Neural progenitor cell (in vitro differentiated cells): ENCODE measurements around the gene SPATA3. TPM values are rescaled to one million over a fixed set of nuclear protein-coding genes. Genes with fewer than 3 reads are reported as not detected.
A peak's percentile ranks its signal among the peaks of the same experiment; 100 is the strongest.

Experiments used
- DNase-seq: peaks from one replicate; pipeline ENCODE4 v3.0.0-alpha.2; 2016; ENCODE audit warnings: low spot score
- H2AFZ ChIP-seq: fragments of 200-600 bp; sonication (generic); replicated peaks from 2 replicates; pipeline ENCODE4 v1.6.1; 2016; ENCODE audit warnings: antibody characterized with exemption
- H3F3A ChIP-seq: fragments of 200-600 bp; sonication (generic); 2 replicates; pipeline ENCODE4 v1.6.1; 2016; ENCODE audit warnings: antibody characterized with exemption, low read depth
- H3K27ac ChIP-seq: fragments of 200-600 bp; sonication (generic); 2 replicates; pipeline ENCODE4 v1.5.1; 2016; ENCODE audit warnings: mild to moderate bottlenecking
- H3K27me3 ChIP-seq: fragments of 200-600 bp; sonication (generic); 2 replicates; pipeline ENCODE4 v1.6.1; 2016; ENCODE audit warnings: mild to moderate bottlenecking, moderate library complexity
- H3K36me3 ChIP-seq: fragments of 200-600 bp; sonication (generic); 2 replicates; pipeline ENCODE4 v1.5.1; 2016
- H3K4me1 ChIP-seq: fragments of 200-600 bp; sonication (generic); 2 replicates; pipeline ENCODE4 v1.6.1; 2016; ENCODE audit warnings: mixed run types
- H3K4me2 ChIP-seq: fragments of 200-600 bp; sonication (generic); 2 replicates; pipeline ENCODE4 v1.6.1; 2016
- H3K4me3 ChIP-seq: fragments of 200-600 bp; sonication (generic); 2 replicates; pipeline ENCODE4 v1.5.1; 2016
- H3K79me2 ChIP-seq: fragments of 200-600 bp; sonication (generic); 2 replicates; pipeline ENCODE4 v1.6.1; 2016; ENCODE audit warnings: low read depth
- H3K9ac ChIP-seq: fragments of 200-600 bp; sonication (generic); 2 replicates; pipeline ENCODE4 v1.6.1; 2016
- H3K9me3 ChIP-seq: fragments of 200-600 bp; sonication (generic); 2 replicates; pipeline ENCODE4 v1.5.1; 2016; ENCODE audit warnings: low read depth
- H4K20me1 ChIP-seq: fragments of 200-600 bp; sonication (generic); 2 replicates; pipeline ENCODE4 v1.6.1; 2016; ENCODE audit warnings: low read depth
- H3K27ac Mint-ChIP-seq: 3 replicates; pipeline ENCODE4 v1.8.0; 2021; ENCODE audit warnings: mixed read lengths
- H3K27me3 Mint-ChIP-seq: 2 replicates; pipeline ENCODE4 v1.8.0; 2022; ENCODE audit warnings: low read depth, mild to moderate bottlenecking, inconsistent platforms, moderate library complexity, mixed read lengths; ENCODE audit not compliant: insufficient read depth
- H3K36me3 Mint-ChIP-seq: 3 replicates; pipeline ENCODE4 v1.8.0; 2021; ENCODE audit warnings: mixed read lengths
- H3K4me1 Mint-ChIP-seq: 3 replicates; pipeline ENCODE4 v1.8.0; 2021; ENCODE audit warnings: mixed read lengths
- H3K4me3 Mint-ChIP-seq: 3 replicates; pipeline ENCODE4 v1.8.0; 2021; ENCODE audit warnings: mild to moderate bottlenecking, moderate library complexity, mixed read lengths
- H3K9me3 Mint-ChIP-seq: 3 replicates; pipeline ENCODE4 v1.8.0; 2020; ENCODE audit warnings: mixed read lengths
- EZH2 ChIP-seq: fragments of 200-600 bp; sonication (generic); IDR thresholded peaks from 2 replicates; pipeline ENCODE4 v1.6.1; 2017; ENCODE audit warnings: antibody characterized with exemption, mild to moderate bottlenecking, moderate library complexity
- EZH2phosphoT487 ChIP-seq: fragments of 200-600 bp; sonication (generic); IDR thresholded peaks from 2 replicates; pipeline ENCODE4 v1.6.1; 2017; ENCODE audit warnings: antibody characterized with exemption
- total RNA-seq: library from RNA; depleted of rRNA; stranded (reverse); fragments of >200 nt; gene quantifications from 2 replicates; pipeline ENCODE4 v1.2.3, GENCODE V29; 2015; ENCODE audit warnings: low replicate concordance
- TF ChIP-seq, protein P1 (sequence below): fragments of 200-600 bp; sonication (generic); IDR thresholded peaks from 2 replicates; pipeline ENCODE4 v1.5.1; 2017; ENCODE audit warnings: antibody characterized with exemption, mild to moderate bottlenecking

The SPATA3 gene
- total RNA-seq, 1 donor from 2014 or later = not detected

- Mint-ChIP-seq H3K27ac (no peak overlapping the region), H3K9me3 (no peaks in the 10 kb centered on the region), H3K27me3 (peaks cover 15% of the 10 kb centered on the region), H3K36me3 (no peaks in the 10 kb centered on the region), H3K4me1 (peaks cover 18% of the 10 kb centered on the region), H3K4me3 (no peak overlapping the region)
- H3K4me1 ChIP-seq = no peaks in the 10 kb centered on the region
- no peak overlapping the region for H3K9ac ChIP-seq
- peaks cover 61% of the 10 kb centered on the region for H3K27me3 ChIP-seq
- TF ChIP-seq, protein P1, sequence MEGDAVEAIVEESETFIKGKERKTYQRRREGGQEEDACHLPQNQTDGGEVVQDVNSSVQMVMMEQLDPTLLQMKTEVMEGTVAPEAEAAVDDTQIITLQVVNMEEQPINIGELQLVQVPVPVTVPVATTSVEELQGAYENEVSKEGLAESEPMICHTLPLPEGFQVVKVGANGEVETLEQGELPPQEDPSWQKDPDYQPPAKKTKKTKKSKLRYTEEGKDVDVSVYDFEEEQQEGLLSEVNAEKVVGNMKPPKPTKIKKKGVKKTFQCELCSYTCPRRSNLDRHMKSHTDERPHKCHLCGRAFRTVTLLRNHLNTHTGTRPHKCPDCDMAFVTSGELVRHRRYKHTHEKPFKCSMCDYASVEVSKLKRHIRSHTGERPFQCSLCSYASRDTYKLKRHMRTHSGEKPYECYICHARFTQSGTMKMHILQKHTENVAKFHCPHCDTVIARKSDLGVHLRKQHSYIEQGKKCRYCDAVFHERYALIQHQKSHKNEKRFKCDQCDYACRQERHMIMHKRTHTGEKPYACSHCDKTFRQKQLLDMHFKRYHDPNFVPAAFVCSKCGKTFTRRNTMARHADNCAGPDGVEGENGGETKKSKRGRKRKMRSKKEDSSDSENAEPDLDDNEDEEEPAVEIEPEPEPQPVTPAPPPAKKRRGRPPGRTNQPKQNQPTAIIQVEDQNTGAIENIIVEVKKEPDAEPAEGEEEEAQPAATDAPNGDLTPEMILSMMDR = no peak
- TF ChIP-seq EZH2phosphoT487 = no peak
- no peak for TF ChIP-seq EZH2
- H3K4me3 ChIP-seq = no peak overlapping the region
- H3K9me3 ChIP-seq = no peaks in the 10 kb centered on the region
- no peaks in the 10 kb centered on the region for H3K79me2 ChIP-seq
- no peaks in the 10 kb centered on the region for H3K36me3 ChIP-seq
- DNase-seq = no peak
- no peak overlapping the region for H3K27ac ChIP-seq
- H4K20me1 ChIP-seq = no peaks in the 10 kb centered on the region
- no peak overlapping the region for H2AFZ ChIP-seq
- H3F3A ChIP-seq = no peaks in the 10 kb centered on the region
- no peak overlapping the region for H3K4me2 ChIP-seq
These were observed 54.3 kb downstream of the SPATA3 start for GRCh38 chr2:231050018-231050901.

GRCh38 chr2:231051116-231051515 is 55.2 kb downstream of the SPATA3 start:
- Histone ChIP-seq H4K20me1 (no peaks in the 10 kb centered on the region), H3K9me3 (no peaks in the 10 kb centered on the region), H3K4me3 (no peak overlapping the region), H3K4me1 (no peaks in the 10 kb centered on the region), H3K9ac (no peak overlapping the region), H3K27ac (no peak overlapping the region), H2AFZ (no peak overlapping the region), H3K79me2 (no peaks in the 10 kb centered on the region), H3K4me2 (no peak overlapping the region), H3K36me3 (no peaks in the 10 kb centered on the region), H3K27me3 (peaks cover 61% of the 10 kb centered on the region), H3F3A (no peaks in the 10 kb centered on the region)
- Mint-ChIP-seq H3K4me3 (no peak overlapping the region), H3K27ac (no peak overlapping the region), H3K4me1 (peaks cover 18% of the 10 kb centered on the region), H3K27me3 (peaks cover 15% of the 10 kb centered on the region), H3K9me3 (no peaks in the 10 kb centered on the region), H3K36me3 (no peaks in the 10 kb centered on the region)
- no peak for DNase-seq
- TF ChIP-seq, protein P1 = no peak
- TF ChIP-seq EZH2phosphoT487 = no peak
- TF ChIP-seq EZH2 = no peak

DNA sequence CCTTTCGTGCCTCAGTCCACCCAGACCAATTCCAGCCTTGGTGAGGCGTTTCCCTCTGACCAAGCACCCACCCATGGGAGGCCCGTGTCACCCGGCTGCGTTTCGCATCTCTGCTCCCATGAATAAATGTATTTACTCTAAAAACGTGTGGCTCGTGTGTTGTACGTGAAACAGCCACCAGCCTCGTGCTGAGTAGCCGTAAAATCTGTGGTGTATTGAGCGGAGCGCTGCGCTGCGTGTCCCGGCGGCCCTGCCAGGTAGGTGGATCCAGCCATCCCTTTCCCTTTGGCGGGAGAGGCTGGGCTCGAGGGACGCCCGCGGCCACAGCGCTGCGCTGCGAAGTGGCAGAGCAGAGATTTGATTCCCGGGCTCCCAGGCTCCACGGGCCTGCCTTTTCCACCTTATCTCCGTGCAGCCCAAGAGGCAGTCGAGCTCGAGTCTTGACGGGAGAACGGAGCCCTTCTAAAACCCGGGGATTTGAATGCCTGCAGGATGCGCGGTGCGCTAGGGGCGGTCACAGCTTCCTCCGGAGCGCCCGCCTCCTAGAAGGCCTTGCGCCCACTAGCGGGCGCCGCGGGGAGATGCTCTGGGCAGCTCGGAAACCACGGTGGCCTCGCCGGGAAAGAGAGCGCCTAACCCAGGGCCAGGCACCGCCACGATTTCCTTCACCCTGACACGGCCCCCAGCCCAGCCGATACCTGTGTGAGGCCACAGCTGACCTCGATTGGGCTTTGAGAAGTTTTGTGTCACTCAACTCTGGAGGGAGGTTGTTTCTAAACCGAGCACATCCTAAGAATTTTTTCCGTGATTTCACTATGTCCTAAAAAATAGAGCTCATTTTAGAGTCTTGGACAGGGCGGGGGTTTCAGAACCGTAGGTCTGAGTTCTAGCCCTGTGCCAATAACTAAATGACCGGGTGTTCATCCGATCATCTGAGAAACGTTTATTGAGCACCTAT is 56.9 kb downstream of the SPATA3 start:
- Mint-ChIP-seq H3K27me3 (peaks cover 18% of the 10 kb centered on the region), H3K4me3 (peak overlapping the region; percentile 84), H3K27ac (peak overlapping the region; percentile 63), H3K4me1 (peaks cover 13% of the 10 kb centered on the region), H3K36me3 (no peaks in the 10 kb centered on the region), H3K9me3 (no peaks in the 10 kb centered on the region)
- H3K27ac ChIP-seq = no peak overlapping the region
- no peak overlapping the region for H3K9ac ChIP-seq
- H3K4me3 ChIP-seq = peak overlapping the region; percentile 53
- no peak for TF ChIP-seq EZH2phosphoT487
- TF ChIP-seq EZH2 = no peak
- TF ChIP-seq, protein P1 = peak; percentile 86
- peaks cover 61% of the 10 kb centered on the region for H3K27me3 ChIP-seq
- DNase-seq = peak; percentile 96
- peaks cover 10% of the 10 kb centered on the region for H4K20me1 ChIP-seq
- H3K4me2 ChIP-seq = peak overlapping the region; percentile 81
- no peaks in the 10 kb centered on the region for H3K36me3 ChIP-seq
- H2AFZ ChIP-seq = peak overlapping the region; percentile 86
- H3F3A ChIP-seq = no peaks in the 10 kb centered on the region
- H3K79me2 ChIP-seq = peaks cover 10% of the 10 kb centered on the region
- no peaks in the 10 kb centered on the region for H3K9me3 ChIP-seq
- H3K4me1 ChIP-seq = peaks cover 2% of the 10 kb centered on the region
